HUES48 (cell line): Measurements from ENCODE around the gene TERB1.

Experiments used
- H3K27ac ChIP-seq: one replicate; pipeline ENCODE4 v1.7.0; 2013; ENCODE audit warnings: low read depth, low read length, inconsistent platforms
- H3K27me3 ChIP-seq: 2 replicates; pipeline ENCODE4 v1.6.1; 2013; ENCODE audit warnings: mild to moderate bottlenecking, low read length; ENCODE audit not compliant: control insufficient read depth, insufficient read depth
- H3K36me3 ChIP-seq: 2 replicates; pipeline ENCODE4 v1.6.1; 2013; ENCODE audit warnings: low read length; ENCODE audit not compliant: control insufficient read depth, insufficient read depth
- H3K4me1 ChIP-seq: 2 replicates; pipeline ENCODE4 v1.6.1; 2013; ENCODE audit warnings: mild to moderate bottlenecking, low read length; ENCODE audit not compliant: control insufficient read depth, insufficient read depth
- H3K4me3 ChIP-seq: 2 replicates; pipeline ENCODE4 v1.5.1; 2013; ENCODE audit warnings: mild to moderate bottlenecking, low read depth, low read length
- H3K9ac ChIP-seq: 2 replicates; pipeline ENCODE4 v1.6.1; 2013; ENCODE audit warnings: mild to moderate bottlenecking, low read depth, low read length, moderate library complexity
- H3K9me3 ChIP-seq: 2 replicates; pipeline ENCODE4 v1.6.1; 2013; ENCODE audit warnings: low read length; ENCODE audit not compliant: control insufficient read depth, insufficient read depth

Gene TERB1

DNA sequence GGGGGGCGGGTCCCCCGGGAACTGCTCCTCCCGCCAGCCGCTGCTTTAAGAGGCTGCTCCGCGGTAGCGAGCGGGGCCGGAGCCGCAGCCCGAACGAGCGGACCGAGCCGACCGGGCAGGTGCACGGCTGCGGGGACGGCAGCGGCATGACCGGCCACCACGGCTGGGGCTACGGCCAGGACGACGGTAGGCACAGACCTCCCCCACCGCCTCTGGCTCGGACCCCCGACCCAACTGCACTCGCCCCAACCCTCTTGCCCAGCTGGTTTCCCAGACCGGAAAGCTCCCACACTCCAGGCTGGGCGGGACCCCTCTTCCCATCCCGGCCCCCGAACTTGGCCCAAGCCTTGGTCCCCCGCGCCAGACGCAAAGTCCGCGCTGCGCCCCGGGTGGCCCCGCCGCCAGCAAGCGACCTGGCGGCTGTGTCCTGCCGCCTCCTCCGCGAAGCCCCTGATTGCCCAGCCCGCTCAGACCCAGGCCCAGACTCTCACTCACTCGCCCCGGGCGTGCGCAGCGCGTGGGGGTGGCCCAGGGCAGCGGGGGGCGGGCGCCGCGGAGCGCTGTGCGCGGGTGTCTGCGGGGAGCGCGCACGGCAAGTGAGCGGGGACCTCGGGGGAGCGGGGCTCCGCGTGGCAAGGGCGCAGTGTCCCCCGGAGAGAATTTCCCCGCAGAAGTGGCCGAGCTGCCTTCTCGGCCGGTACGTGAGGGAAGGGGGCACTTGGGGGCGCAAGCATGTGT, 43.1 kb upstream of the TERB1 start, which contains the start of gene CA7:
CA7 (plus strand) TSS at position 73 of the 738 bp plus-strand sequence; CDS start at position 147, 74 bp downstream.
- Histone ChIP-seq H3K36me3 (no peaks in the 10 kb centered on the region), H3K27ac (no peak within 1 kb of the TSS), H3K9ac (no peak within 1 kb of the TSS), H3K4me1 (no peaks in the 10 kb centered on the region), H3K9me3 (no peaks in the 10 kb centered on the region), H3K4me3 (peak within 1 kb of the TSS; percentile 77), H3K27me3 (peaks cover 60% of the 10 kb centered on the region)

GRCh38 chr16:66844009-66844341, 42.6 kb upstream of the TERB1 start:
- no peaks in the 10 kb centered on the region for H3K9me3 ChIP-seq
- no peaks in the 10 kb centered on the region for H3K4me1 ChIP-seq
- H3K27ac ChIP-seq = no peak overlapping the region
- H3K36me3 ChIP-seq = no peaks in the 10 kb centered on the region
- peak overlapping the region; percentile 77 for H3K4me3 ChIP-seq
- peaks cover 60% of the 10 kb centered on the region for H3K27me3 ChIP-seq
- H3K9ac ChIP-seq = no peak overlapping the region

DNA sequence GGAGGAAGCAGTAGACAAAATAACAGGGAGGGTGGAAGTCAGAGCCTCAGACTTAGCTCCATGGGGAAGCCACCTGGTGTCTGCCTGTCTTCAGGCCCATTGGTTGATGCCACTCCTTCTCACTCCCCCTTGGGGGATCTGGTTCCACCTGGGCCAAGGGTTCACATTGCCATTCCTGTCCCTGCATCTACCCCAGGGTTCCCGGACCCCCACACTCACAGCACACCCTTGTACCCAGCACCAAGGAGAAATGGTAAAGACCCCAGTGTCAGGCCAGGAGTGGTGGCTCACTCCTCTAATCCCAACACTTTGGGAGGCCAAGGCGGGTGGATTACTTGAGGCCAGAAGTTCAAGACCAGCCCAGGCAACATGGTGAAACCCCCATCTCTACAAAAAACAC, 41.8 kb upstream of the TERB1 start:
- Histone ChIP-seq H3K9me3 (no peaks in the 10 kb centered on the region), H3K4me1 (no peaks in the 10 kb centered on the region), H3K4me3 (no peak overlapping the region), H3K9ac (no peak overlapping the region), H3K27me3 (peaks cover 60% of the 10 kb centered on the region), H3K36me3 (no peaks in the 10 kb centered on the region), H3K27ac (no peak overlapping the region)

DNA sequence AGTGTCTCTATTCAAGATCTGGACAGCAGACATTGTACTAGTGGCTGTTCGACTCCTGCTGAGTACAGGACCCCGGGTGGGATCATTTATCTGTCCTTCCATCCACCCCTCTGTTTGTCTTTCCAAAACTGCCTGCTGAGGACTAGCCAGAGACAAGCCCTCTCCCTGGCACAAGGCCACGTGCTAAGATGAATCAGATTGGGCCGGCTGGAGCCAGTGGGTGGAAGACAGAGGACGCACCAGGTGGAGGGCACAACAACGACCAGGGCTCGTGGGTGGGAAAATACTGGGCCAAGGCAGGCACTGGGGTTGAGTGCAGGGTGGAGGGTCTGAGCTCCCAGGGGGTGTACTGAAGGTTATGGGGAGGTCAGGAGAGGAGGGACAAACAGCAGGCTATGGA, 41.4 kb upstream of the TERB1 start:
- Histone ChIP-seq H3K27ac (no peak overlapping the region), H3K4me1 (no peaks in the 10 kb centered on the region), H3K9me3 (no peaks in the 10 kb centered on the region), H3K36me3 (no peaks in the 10 kb centered on the region), H3K9ac (no peak overlapping the region), H3K4me3 (no peak overlapping the region), H3K27me3 (peaks cover 60% of the 10 kb centered on the region)

DNA sequence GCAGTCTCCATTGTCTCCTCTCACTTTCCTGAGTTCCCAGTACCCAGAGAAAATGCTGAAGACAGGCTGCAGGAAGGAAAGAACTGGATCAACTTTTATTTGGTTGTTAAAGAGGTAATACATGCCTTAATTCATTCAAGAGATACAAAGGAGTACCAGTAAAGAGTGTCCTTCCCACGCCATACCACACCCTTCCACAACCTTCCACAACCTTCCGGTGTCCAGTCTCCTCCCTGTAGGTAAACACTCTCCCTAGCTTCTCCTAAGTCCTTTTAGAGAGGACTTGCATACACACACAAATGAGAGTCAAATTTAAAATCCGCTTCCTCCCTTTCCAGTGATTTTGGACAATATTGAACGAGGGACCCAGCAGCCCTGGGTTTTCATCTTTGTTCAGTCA, 40.0 kb upstream of the TERB1 start:
- Histone ChIP-seq H3K4me1 (no peaks in the 10 kb centered on the region), H3K9me3 (no peaks in the 10 kb centered on the region), H3K27ac (no peak overlapping the region), H3K36me3 (no peaks in the 10 kb centered on the region), H3K27me3 (peaks cover 48% of the 10 kb centered on the region), H3K4me3 (no peak overlapping the region), H3K9ac (no peak overlapping the region)

GRCh38 chr16:66840883-66841282, 39.5 kb upstream of the TERB1 start:
- Histone ChIP-seq H3K9me3 (no peaks in the 10 kb centered on the region), H3K36me3 (no peaks in the 10 kb centered on the region), H3K27ac (no peak overlapping the region), H3K4me3 (no peak overlapping the region), H3K27me3 (peaks cover 43% of the 10 kb centered on the region), H3K9ac (no peak overlapping the region), H3K4me1 (no peaks in the 10 kb centered on the region)

- H3K36me3 ChIP-seq = no peaks in the 10 kb centered on the region
- H3K27me3 ChIP-seq = peaks cover 4% of the 10 kb centered on the region; the same call in 1 of the 2 replicates
- no peaks in the 10 kb centered on the region for H3K9me3 ChIP-seq
Observed at GRCh38 chr16:66834746-66835145, 33.4 kb upstream of the TERB1 start.

GRCh38 chr16:66832661-66833305, 31.4 kb upstream of the TERB1 start:
- H3K4me1 ChIP-seq = peaks cover 10% of the 10 kb centered on the region; the same call in 1 of the 2 replicates
- H3K27ac ChIP-seq = no peak overlapping the region
- H3K27me3 ChIP-seq = peaks cover 4% of the 10 kb centered on the region; the same call in 1 of the 2 replicates
- H3K4me3 ChIP-seq = no peak overlapping the region
- H3K9ac ChIP-seq = no peak overlapping the region
- H3K36me3 ChIP-seq = peaks cover 4% of the 10 kb centered on the region
- H3K9me3 ChIP-seq = no peaks in the 10 kb centered on the region

More at GRCh38 chr16:66834746-66835145, 33.4 kb upstream of the TERB1 start:
- Histone ChIP-seq H3K4me1 (0 out of 2 replicates have a peak, but pooled peaks cover 4% of the 10 kb centered on the region), H3K27ac (no peak overlapping the region), H3K9ac (no peak overlapping the region), H3K4me3 (no peak overlapping the region)

- no peaks in the 10 kb centered on the region for H3K9me3 ChIP-seq
- no peak overlapping the region for H3K27ac ChIP-seq
- H3K4me3 ChIP-seq = no peak overlapping the region
- peaks cover 4% of the 10 kb centered on the region; the same call in 1 of the 2 replicates for H3K27me3 ChIP-seq
- peaks cover 9% of the 10 kb centered on the region for H3K36me3 ChIP-seq
- H3K9ac ChIP-seq = no peak overlapping the region
- H3K4me1 ChIP-seq = peaks cover 10% of the 10 kb centered on the region; the same call in 1 of the 2 replicates
Observed at GRCh38 chr16:66832190-66832589, 30.8 kb upstream of the TERB1 start.

- peak within 1 kb of the TSS; percentile 96 for H3K9ac ChIP-seq
- H3K36me3 ChIP-seq = peaks cover 23% of the 10 kb centered on the region
- H3K27me3 ChIP-seq = peaks cover 4% of the 10 kb centered on the region; the same call in 1 of the 2 replicates
- H3K4me1 ChIP-seq = peaks cover 10% of the 10 kb centered on the region; the same call in 1 of the 2 replicates
- peak within 1 kb of the TSS; percentile 87 for H3K27ac ChIP-seq
- peak within 1 kb of the TSS; percentile 96 for H3K4me3 ChIP-seq
- H3K9me3 ChIP-seq = no peaks in the 10 kb centered on the region
Observed at GRCh38 chr16:66830422-66831404, 29.3 kb upstream of the TERB1 start, which contains the start of gene NAE1. TSS of gene NAE1 (minus strand) at chr16:66830976. CDS start at chr16:66830899, 77 bp downstream.
